ENCODE measurements around the gene SOWAHA. TPM values are rescaled to one million over a fixed set of nuclear protein-coding genes. Genes with fewer than 3 reads are reported as not detected.

Gene SOWAHA
- total RNA-seq, 3 donors from 2014 or later = 11.6 to 44.5 (median 24.3) TPM

- Histone ChIP-seq H3K9me3 (no peaks in the 10 kb centered on the region), H3K4me3 (no peak overlapping the region), H3K36me3 (ENCODE audit: low read depth) (no peaks in the 10 kb centered on the region), H3K4me1 (ENCODE audit: low read depth) (no peaks in the 10 kb centered on the region)
- TF ChIP-seq, protein P1, sequence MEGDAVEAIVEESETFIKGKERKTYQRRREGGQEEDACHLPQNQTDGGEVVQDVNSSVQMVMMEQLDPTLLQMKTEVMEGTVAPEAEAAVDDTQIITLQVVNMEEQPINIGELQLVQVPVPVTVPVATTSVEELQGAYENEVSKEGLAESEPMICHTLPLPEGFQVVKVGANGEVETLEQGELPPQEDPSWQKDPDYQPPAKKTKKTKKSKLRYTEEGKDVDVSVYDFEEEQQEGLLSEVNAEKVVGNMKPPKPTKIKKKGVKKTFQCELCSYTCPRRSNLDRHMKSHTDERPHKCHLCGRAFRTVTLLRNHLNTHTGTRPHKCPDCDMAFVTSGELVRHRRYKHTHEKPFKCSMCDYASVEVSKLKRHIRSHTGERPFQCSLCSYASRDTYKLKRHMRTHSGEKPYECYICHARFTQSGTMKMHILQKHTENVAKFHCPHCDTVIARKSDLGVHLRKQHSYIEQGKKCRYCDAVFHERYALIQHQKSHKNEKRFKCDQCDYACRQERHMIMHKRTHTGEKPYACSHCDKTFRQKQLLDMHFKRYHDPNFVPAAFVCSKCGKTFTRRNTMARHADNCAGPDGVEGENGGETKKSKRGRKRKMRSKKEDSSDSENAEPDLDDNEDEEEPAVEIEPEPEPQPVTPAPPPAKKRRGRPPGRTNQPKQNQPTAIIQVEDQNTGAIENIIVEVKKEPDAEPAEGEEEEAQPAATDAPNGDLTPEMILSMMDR (IDR thresholded peaks at IDR 0.05) = no peak
- DNase-seq (no peak), ATAC-seq (no peak)
- intact Hi-C loops (cut with DNase I, micrococcal nuclease) = no loop called here
Observed at GRCh38 chr5:132766806-132767055, 46.4 kb upstream of the SOWAHA start.

DNA sequence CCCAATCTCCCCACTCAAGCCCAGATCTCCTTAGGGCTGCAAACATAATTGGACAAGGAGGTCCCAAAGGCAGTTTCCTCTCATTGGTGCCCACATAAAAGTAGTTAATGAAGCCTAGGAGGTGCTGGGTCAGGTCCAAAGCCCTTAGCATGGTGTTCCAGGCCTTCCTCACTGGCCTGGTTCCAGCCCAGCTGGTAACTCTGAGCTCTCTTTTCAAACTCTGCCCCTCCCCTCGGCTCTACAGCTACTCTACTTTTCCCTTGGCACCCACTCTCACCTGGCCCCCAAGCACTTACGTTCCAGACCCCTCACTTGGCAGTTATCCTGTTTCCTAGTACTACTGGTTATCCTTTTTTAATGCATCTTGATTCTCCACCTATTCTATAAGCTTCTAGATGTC is 46.0 kb upstream of the SOWAHA start:
- no peak for ATAC-seq
- H3K36me3 ChIP-seq (ENCODE audit: low read depth) = no peaks in the 10 kb centered on the region

GRCh38 chr5:132768485-132768868 is 44.6 kb upstream of the SOWAHA start:
- Histone ChIP-seq H3K4me1 (ENCODE audit: low read depth) (no peaks in the 10 kb centered on the region), H3K36me3 (ENCODE audit: low read depth) (no peaks in the 10 kb centered on the region), H3K9me3 (no peaks in the 10 kb centered on the region), H3K4me3 (no peak overlapping the region)
- TF ChIP-seq, protein P1 (IDR thresholded peaks at IDR 0.05) = no peak
- intact Hi-C loops (cut with DNase I, micrococcal nuclease) = no loop called here
- DNase-seq (no peak), ATAC-seq (no peak)

More for the DNA sequence above, 46.0 kb upstream of the SOWAHA start:
- H3K4me3 ChIP-seq = no peak overlapping the region
- intact Hi-C loops (cut with DNase I, micrococcal nuclease) = no loop called here
- H3K9me3 ChIP-seq = no peaks in the 10 kb centered on the region
- DNase-seq = no peak
- TF ChIP-seq, protein P1 (IDR thresholded peaks at IDR 0.05) = no peak
- H3K4me1 ChIP-seq (ENCODE audit: low read depth) = no peaks in the 10 kb centered on the region

DNA sequence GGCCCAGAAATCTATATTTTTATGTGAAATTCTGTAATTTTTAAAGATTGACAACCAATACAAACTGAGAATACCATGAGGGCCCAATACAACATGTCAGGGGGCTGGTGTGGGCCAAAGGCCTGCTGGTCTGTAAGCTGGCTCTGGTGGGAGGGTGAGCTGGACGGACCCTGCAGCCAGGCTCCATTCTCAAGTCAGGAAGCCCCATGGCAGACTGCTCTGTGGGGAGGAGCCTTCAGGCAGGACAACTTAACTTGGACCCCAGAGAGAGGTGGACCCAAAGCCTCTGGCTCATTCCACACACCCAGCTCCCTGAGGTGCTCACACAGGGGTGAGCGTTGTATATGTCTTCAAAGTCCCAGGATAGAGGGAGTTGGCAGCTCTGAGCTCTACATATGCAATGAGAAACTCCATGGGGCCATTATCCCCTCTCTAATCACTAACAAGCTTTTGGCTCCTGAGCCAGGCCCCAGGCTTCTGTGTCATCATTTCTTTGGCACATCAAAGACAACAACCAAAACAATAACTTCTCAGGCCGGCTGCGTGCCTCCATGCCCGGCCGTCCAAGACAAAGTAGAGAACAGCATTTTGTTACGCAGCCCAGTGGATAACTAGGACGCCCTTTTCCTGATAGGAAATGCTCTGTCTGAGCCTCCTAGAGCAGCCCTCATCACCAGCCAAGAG is 42.5 kb upstream of the SOWAHA start:
- H3K9me3 ChIP-seq = no peaks in the 10 kb centered on the region
- ATAC-seq (no peak), DNase-seq (no peak)
- H3K36me3 ChIP-seq (ENCODE audit: low read depth) = no peaks in the 10 kb centered on the region
- peaks cover 11% of the 10 kb centered on the region for H3K4me1 ChIP-seq (ENCODE audit: low read depth)
- intact Hi-C loops (cut with DNase I, micrococcal nuclease) = no loop called here
- H3K4me3 ChIP-seq = no peak overlapping the region
- TF ChIP-seq, protein P1 (IDR thresholded peaks at IDR 0.05) = no peak

- intact Hi-C loops (cut with DNase I, micrococcal nuclease) = no loop called here
- H3K4me1 ChIP-seq (ENCODE audit: low read depth) = peaks cover 15% of the 10 kb centered on the region
- TF ChIP-seq, protein P1 (IDR thresholded peaks at IDR 0.05) = no peak
- H3K36me3 ChIP-seq (ENCODE audit: low read depth) = no peaks in the 10 kb centered on the region
- H3K4me3 ChIP-seq = no peak overlapping the region
- DNase-seq = no peak
- no peaks in the 10 kb centered on the region for H3K9me3 ChIP-seq
- ATAC-seq = no peak
Observed at GRCh38 chr5:132771503-132771998, 41.6 kb upstream of the SOWAHA start.

All from mucosa of descending colon (tissue), 3 donors.